ENCODE results near the gene RPS19BP1. TPM values are rescaled to one million over a fixed set of nuclear protein-coding genes. Genes with fewer than 3 reads are reported as not detected.

RPS19BP1 gene
- total RNA-seq, 1 experiment from 2014 or later: 48.3 TPM

- Histone ChIP-seq H3K27me3 (no peaks in the 10 kb centered on the region), H3K4me3 (no peak overlapping the region), H3K9me3 (replicated peaks) (no peaks in the 10 kb centered on the region), H3K4me1 (no peaks in the 10 kb centered on the region), H3K27ac (no peak overlapping the region), H3K36me3 (no peaks in the 10 kb centered on the region)
- DNase-seq: no peak
Measured at GRCh38 chr22:39545386-39546365, 13.1 kb upstream of the RPS19BP1 start.

- Histone ChIP-seq H3K27me3 (no peaks in the 10 kb centered on the region), H3K4me1 (no peaks in the 10 kb centered on the region), H3K36me3 (no peaks in the 10 kb centered on the region), H3K27ac (no peak overlapping the region), H3K4me3 (no peak overlapping the region), H3K9me3 (replicated peaks) (no peaks in the 10 kb centered on the region)
- DNase-seq: no peak
Measured at GRCh38 chr22:39543095-39543494, 10.5 kb upstream of the RPS19BP1 start.

GRCh38 chr22:39537975-39538374 is 5.4 kb upstream of the RPS19BP1 start:
- Histone ChIP-seq H3K27me3 (no peaks in the 10 kb centered on the region), H3K4me3 (no peak overlapping the region), H3K4me1 (peaks cover 5% of the 10 kb centered on the region; the same call in 1 of the 2 replicates), H3K36me3 (no peaks in the 10 kb centered on the region), H3K27ac (no peak overlapping the region), H3K9me3 (replicated peaks) (no peaks in the 10 kb centered on the region)
- no peak for DNase-seq

- peaks cover 5% of the 10 kb centered on the region; the same call in 1 of the 2 replicates for H3K4me1 ChIP-seq
- no peaks in the 10 kb centered on the region for H3K27me3 ChIP-seq
- H3K36me3 ChIP-seq: no peaks in the 10 kb centered on the region
- no peak overlapping the region for H3K27ac ChIP-seq
- H3K4me3 ChIP-seq: no peak overlapping the region
- no peak for DNase-seq
- H3K9me3 ChIP-seq (replicated peaks): no peaks in the 10 kb centered on the region
Measured at GRCh38 chr22:39536711-39537110, 4.2 kb upstream of the RPS19BP1 start.

GRCh38 chr22:39535831-39536449 is 3.4 kb upstream of the RPS19BP1 start:
- no peaks in the 10 kb centered on the region for H3K27me3 ChIP-seq
- no peak overlapping the region for H3K27ac ChIP-seq
- H3K36me3 ChIP-seq: peaks cover under 1% of the 10 kb centered on the region; the same call in 1 of the 2 replicates
- H3K9me3 ChIP-seq (replicated peaks): no peaks in the 10 kb centered on the region
- DNase-seq: no peak
- no peak overlapping the region for H3K4me3 ChIP-seq
- H3K4me1 ChIP-seq: peaks cover 5% of the 10 kb centered on the region; the same call in 1 of the 2 replicates

- no peak for DNase-seq
- H3K4me3 ChIP-seq: no peak overlapping the region
- peaks cover 5% of the 10 kb centered on the region; the same call in 1 of the 2 replicates for H3K4me1 ChIP-seq
- H3K9me3 ChIP-seq (replicated peaks): no peaks in the 10 kb centered on the region
- no peak overlapping the region for H3K27ac ChIP-seq
- no peaks in the 10 kb centered on the region for H3K27me3 ChIP-seq
- peaks cover 3% of the 10 kb centered on the region; the same call in 1 of the 2 replicates for H3K36me3 ChIP-seq
Measured at GRCh38 chr22:39535357-39535725, 2.8 kb upstream of the RPS19BP1 start.

GRCh38 chr22:39534591-39535356 is 2.2 kb upstream of the RPS19BP1 start:
- Histone ChIP-seq H3K27me3 (no peaks in the 10 kb centered on the region), H3K36me3 (peaks cover 5% of the 10 kb centered on the region), H3K4me3 (peak overlapping the region; percentile 46), H3K4me1 (peaks cover 5% of the 10 kb centered on the region; the same call in 1 of the 2 replicates), H3K27ac (no peak overlapping the region), H3K9me3 (replicated peaks) (no peaks in the 10 kb centered on the region)
- DNase-seq: peak; percentile 75 to 83

GRCh38 chr22:39534092-39534506 is 1.6 kb upstream of the RPS19BP1 start:
- Histone ChIP-seq H3K36me3 (peaks cover 5% of the 10 kb centered on the region), H3K9me3 (replicated peaks) (no peaks in the 10 kb centered on the region), H3K4me3 (peak overlapping the region; percentile 46), H3K27me3 (no peaks in the 10 kb centered on the region), H3K4me1 (peaks cover 5% of the 10 kb centered on the region; the same call in 1 of the 2 replicates), H3K27ac (no peak overlapping the region)
- DNase-seq: no peak

- DNase-seq: peak in 1 of 2 experiments; percentile 38
- Histone ChIP-seq H3K36me3 (peaks cover 5% of the 10 kb centered on the region), H3K27me3 (no peaks in the 10 kb centered on the region), H3K27ac (no peak overlapping the region), H3K4me1 (peaks cover 26% of the 10 kb centered on the region), H3K9me3 (replicated peaks) (no peaks in the 10 kb centered on the region), H3K4me3 (no peak overlapping the region)
Measured at GRCh38 chr22:39530692-39531331, 1.7 kb downstream of the RPS19BP1 start.

GRCh38 chr22:39530116-39530515 is 2.4 kb downstream of the RPS19BP1 start:
- no peak for DNase-seq
- Histone ChIP-seq H3K4me1 (peaks cover 24% of the 10 kb centered on the region), H3K27me3 (no peaks in the 10 kb centered on the region), H3K36me3 (peaks cover 6% of the 10 kb centered on the region), H3K4me3 (no peak overlapping the region), H3K27ac (no peak overlapping the region), H3K9me3 (replicated peaks) (no peaks in the 10 kb centered on the region)

- Histone ChIP-seq H3K9me3 (replicated peaks) (no peaks in the 10 kb centered on the region), H3K27me3 (no peaks in the 10 kb centered on the region), H3K36me3 (peaks cover 12% of the 10 kb centered on the region), H3K4me3 (no peak overlapping the region), H3K27ac (no peak overlapping the region), H3K4me1 (peaks cover 22% of the 10 kb centered on the region)
- DNase-seq: no peak
Measured at GRCh38 chr22:39529487-39529851, 3.1 kb downstream of the RPS19BP1 start.

GRCh38 chr22:39528681-39529486 is 3.7 kb downstream of the RPS19BP1 start:
- H3K9me3 ChIP-seq (replicated peaks): no peaks in the 10 kb centered on the region
- H3K27ac ChIP-seq: no peak overlapping the region
- DNase-seq: peak; percentile 85 to 88
- peaks cover 22% of the 10 kb centered on the region for H3K4me1 ChIP-seq
- H3K27me3 ChIP-seq: no peaks in the 10 kb centered on the region
- no peak overlapping the region for H3K4me3 ChIP-seq
- peaks cover 17% of the 10 kb centered on the region for H3K36me3 ChIP-seq

- Histone ChIP-seq H3K27ac (peak overlapping the region; percentile 16; the same call in 1 of the 2 replicates), H3K36me3 (peaks cover 21% of the 10 kb centered on the region), H3K9me3 (replicated peaks) (no peaks in the 10 kb centered on the region), H3K4me3 (no peak overlapping the region), H3K27me3 (no peaks in the 10 kb centered on the region), H3K4me1 (peaks cover 23% of the 10 kb centered on the region)
- peak; percentile 82 to 83 for DNase-seq
Measured at GRCh38 chr22:39528080-39528661, 4.4 kb downstream of the RPS19BP1 start.
